Mesothelial cell of epicardium (in vitro differentiated cells): ENCODE measurements around the gene ANKRD2. TPM values are rescaled to one million over a fixed set of nuclear protein-coding genes. Genes with fewer than 3 reads are reported as not detected.
"Not testable (repeated sequence)": the region's sequence is repeated elsewhere in the genome, so short reads cannot be mapped to it uniquely, and the experiment has no call there.

Experiments
- DNase-seq, 2 experiments: peaks; one replicate each; pipeline ENCODE4 v3.0.0; 2021; ENCODE audit warnings: low spot score in 2 of 2; ENCODE audit not compliant: unreplicated experiment in 2 of 2
- H3K27ac Mint-ChIP-seq: 2 replicates; pipeline ENCODE4 v1.8.0; 2021; ENCODE audit warnings: mixed read lengths
- H3K27me3 Mint-ChIP-seq: 2 replicates; pipeline ENCODE4 v1.8.0; 2021; ENCODE audit warnings: low read depth, mixed read lengths
- H3K36me3 Mint-ChIP-seq: 2 replicates; pipeline ENCODE4 v1.8.0; 2021; ENCODE audit warnings: mixed read lengths
- H3K4me1 Mint-ChIP-seq: 2 replicates; pipeline ENCODE4 v1.8.0; 2021; ENCODE audit warnings: mixed read lengths
- H3K4me3 Mint-ChIP-seq: 2 replicates; pipeline ENCODE4 v1.8.0; 2021; ENCODE audit warnings: mild to moderate bottlenecking, moderate library complexity, mixed read lengths
- H3K9me3 Mint-ChIP-seq: 2 replicates; pipeline ENCODE4 v1.8.0; 2021; ENCODE audit warnings: mixed read lengths
- total RNA-seq: library from RNA; stranded (reverse); gene quantifications from 3 replicates; pipeline ENCODE4 v1.2.1, GENCODE V29; 2021
- TF ChIP-seq, protein P1 (sequence below): fragments of 200-600 bp; sonication (generic); IDR thresholded peaks from one replicate; pipeline ENCODE4 v1.5.0; 2021; ENCODE audit warnings: antibody characterized with exemption; ENCODE audit not compliant: unreplicated experiment

The ANKRD2 gene
- total RNA-seq, 1 donor from 2014 or later = 0.20 TPM

DNA sequence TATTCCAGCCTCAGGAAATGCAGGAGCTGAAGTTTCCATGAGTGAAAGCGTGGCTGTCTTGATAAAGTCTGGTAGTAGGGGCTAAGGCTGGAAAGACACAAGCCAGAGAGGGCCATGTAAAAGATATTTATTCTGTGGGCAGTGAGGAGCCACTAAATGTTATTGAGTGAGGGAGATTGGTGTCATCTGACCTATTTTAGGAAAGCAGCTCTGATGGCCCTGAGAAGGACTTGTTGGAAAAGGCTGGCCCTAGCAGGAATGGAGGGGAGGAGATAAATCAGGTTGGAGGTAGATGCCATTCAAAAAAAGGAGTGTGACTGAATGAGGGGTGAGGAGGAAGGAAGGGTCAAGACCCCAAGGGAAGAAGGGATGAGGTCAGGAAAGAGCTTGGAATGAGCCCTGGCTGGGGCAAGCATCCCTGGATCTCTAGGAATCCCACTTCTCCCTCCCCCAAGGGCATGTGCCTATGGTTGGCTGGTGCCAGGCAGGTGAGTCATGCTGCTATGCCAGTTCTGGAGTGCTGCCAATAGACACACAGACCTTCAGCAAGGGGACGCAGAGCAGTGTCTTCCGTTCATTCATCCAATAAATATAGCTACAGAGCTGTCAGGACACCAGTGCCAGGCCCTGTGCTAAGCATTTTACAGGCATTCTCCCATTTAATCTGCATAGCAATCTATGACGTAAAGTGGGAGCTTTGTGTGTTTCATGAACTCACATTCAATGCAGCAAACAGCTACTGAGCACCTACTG lies 2.0 kb downstream of the ANKRD2 start:
- DNase-seq = no peak
- H3K27ac Mint-ChIP-seq = peak overlapping the region; percentile 59
- H3K4me3 Mint-ChIP-seq = no peak overlapping the region
- peaks cover 2% of the 10 kb centered on the region for H3K36me3 Mint-ChIP-seq
- H3K9me3 Mint-ChIP-seq = no peaks in the 10 kb centered on the region
- H3K4me1 Mint-ChIP-seq = peaks cover 27% of the 10 kb centered on the region
- H3K27me3 Mint-ChIP-seq = no peaks in the 10 kb centered on the region
- TF ChIP-seq, protein P1, sequence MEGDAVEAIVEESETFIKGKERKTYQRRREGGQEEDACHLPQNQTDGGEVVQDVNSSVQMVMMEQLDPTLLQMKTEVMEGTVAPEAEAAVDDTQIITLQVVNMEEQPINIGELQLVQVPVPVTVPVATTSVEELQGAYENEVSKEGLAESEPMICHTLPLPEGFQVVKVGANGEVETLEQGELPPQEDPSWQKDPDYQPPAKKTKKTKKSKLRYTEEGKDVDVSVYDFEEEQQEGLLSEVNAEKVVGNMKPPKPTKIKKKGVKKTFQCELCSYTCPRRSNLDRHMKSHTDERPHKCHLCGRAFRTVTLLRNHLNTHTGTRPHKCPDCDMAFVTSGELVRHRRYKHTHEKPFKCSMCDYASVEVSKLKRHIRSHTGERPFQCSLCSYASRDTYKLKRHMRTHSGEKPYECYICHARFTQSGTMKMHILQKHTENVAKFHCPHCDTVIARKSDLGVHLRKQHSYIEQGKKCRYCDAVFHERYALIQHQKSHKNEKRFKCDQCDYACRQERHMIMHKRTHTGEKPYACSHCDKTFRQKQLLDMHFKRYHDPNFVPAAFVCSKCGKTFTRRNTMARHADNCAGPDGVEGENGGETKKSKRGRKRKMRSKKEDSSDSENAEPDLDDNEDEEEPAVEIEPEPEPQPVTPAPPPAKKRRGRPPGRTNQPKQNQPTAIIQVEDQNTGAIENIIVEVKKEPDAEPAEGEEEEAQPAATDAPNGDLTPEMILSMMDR = no peak

DNA sequence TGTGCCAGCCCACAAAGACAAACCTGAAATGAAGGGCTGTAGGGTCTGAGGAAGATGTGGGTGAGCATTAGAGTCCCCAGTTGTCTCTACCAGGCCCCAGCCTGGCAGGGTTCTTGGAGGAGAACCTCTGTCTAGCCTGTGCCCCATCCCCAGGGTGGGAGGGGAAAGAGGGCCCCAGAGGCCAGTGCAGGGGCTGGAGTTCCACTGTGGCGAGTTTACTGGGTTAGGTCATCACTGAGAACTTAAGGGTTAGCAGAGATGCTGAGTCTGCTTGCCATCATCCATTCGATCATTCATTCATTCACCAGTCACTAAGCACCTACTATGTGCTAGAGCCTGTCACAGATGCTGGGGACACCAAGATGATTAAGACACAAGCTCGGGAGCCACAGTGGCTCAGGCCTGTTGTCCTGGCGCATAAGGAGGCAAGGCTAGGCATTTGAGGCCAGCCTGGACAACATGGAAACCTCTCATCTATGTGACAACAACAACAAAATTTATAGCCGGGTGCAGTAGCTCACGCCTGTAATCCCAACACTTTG lies 2.6 kb downstream of the ANKRD2 start:
- no peak overlapping the region for H3K27ac Mint-ChIP-seq
- no peak overlapping the region for H3K4me3 Mint-ChIP-seq
- peaks cover 27% of the 10 kb centered on the region for H3K4me1 Mint-ChIP-seq
- H3K9me3 Mint-ChIP-seq = no peaks in the 10 kb centered on the region
- TF ChIP-seq, protein P1 = no peak
- H3K27me3 Mint-ChIP-seq = no peaks in the 10 kb centered on the region
- H3K36me3 Mint-ChIP-seq = no peaks in the 10 kb centered on the region
- no peak for DNase-seq

DNA sequence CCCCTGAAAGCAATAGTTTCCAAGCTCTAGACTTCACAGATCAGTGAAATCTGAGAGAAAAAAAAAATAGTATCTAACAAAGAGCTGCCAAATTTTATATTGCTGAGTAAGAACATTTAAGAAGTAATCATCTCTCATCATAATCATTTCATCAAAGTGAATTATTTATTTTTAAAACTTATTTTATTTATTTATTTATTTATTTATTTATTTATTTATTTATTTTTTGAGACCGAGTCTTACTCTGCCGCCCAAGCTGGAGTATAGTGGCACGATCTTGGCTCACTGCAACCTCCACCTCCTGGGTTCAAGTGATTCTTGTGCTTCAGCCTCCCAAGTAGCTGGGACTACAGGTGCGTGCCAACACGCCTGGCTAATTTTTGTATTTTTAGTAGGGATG lies 3.9 kb downstream of the ANKRD2 start:
- not testable (repeated sequence) for H3K9me3 Mint-ChIP-seq, H3K36me3 Mint-ChIP-seq, H3K27me3 Mint-ChIP-seq, DNase-seq, H3K4me3 Mint-ChIP-seq
- Mint-ChIP-seq H3K4me1 (peaks cover 23% of the 10 kb centered on the region), H3K27ac (peak overlapping the region; percentile 59)

DNA sequence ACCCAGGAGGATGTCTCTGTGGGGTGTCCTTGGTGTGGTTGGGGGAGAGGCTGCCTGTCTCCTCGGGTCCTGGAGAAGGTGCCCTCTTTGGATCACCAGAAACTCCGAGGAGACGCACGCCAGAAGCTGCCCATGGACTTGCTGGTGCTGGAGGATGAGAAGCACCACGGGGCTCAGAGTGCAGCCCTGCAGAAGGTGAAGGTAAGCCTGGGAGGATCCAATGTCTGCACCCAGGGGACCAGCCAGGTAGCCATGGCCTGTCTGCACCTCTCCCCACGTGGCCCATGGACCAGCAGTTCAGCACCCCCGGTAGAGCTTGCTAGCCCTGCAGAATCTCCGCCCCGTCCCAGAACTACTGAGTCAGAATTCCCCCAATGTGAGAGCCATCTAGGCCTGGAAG lies 5.1 kb downstream of the ANKRD2 start:
- TF ChIP-seq, protein P1 = no peak
- Mint-ChIP-seq H3K27me3 (no peaks in the 10 kb centered on the region), H3K4me1 (peaks cover 14% of the 10 kb centered on the region), H3K27ac (no peak overlapping the region), H3K9me3 (no peaks in the 10 kb centered on the region), H3K4me3 (no peak overlapping the region), H3K36me3 (no peaks in the 10 kb centered on the region)
- DNase-seq = no peak

DNA sequence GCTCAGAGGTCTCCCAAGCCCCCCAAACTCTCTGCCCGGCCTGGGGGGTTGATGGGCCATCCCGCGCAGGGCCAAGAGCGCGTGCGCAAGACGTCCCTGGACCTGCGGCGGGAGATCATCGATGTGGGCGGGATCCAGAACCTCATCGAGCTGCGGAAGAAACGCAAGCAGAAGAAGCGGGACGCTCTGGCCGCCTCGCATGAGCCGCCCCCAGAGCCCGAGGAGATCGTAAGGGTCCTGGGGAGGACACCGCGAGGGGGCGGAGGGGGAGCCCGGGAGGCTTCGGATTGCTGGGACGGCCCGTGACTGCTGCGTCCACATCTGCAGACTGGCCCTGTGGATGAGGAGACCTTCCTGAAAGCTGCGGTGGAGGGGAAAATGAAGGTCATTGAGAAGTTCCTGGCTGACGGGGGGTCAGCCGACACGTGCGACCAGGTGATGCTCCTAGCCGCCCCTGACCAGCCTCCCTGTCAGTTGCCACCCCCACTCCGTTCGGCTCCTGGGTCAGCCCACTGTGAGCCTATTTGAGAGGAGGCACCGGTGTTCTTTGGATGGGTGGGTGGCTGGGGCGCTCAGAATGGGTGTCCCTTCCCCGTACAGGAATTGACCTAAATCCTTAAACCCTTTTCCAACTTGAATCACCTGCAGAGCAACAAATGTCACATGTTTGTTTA lies 5.7 kb downstream of the ANKRD2 start:
- Mint-ChIP-seq H3K9me3 (no peaks in the 10 kb centered on the region), H3K27ac (no peak overlapping the region), H3K4me1 (peaks cover 9% of the 10 kb centered on the region), H3K27me3 (no peaks in the 10 kb centered on the region), H3K36me3 (no peaks in the 10 kb centered on the region), H3K4me3 (no peak overlapping the region)
- TF ChIP-seq, protein P1 = no peak
- no peak for DNase-seq
